ENCODE measurements around the gene SURF4.
"Not testable (repeated sequence)": the region's sequence is repeated elsewhere in the genome, so short reads cannot be mapped to it uniquely, and the experiment has no call there.

Gene SURF4

DNA sequence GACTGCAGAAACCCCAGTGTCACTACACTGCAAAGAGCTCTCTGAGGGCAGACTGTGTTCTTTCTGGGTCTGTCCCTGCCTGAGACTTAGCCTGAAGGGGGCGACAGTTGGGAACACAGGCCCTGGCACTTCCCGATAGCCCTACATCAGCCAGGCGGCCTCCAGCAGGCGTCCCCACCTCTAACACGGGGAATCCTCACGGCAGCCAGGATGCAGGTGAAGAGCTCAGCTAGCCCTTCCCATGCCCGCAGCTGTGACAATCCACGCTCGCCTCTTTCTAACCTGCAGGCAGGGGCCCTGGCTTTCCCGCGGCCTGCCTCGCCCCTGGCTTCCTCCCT is 33.8 kb downstream of the SURF4 start:
- no peak overlapping the region for H3K4me3 ChIP-seq (ENCODE audit: low read depth, low read length)
- no peaks in the 10 kb centered on the region for H3K9me3 ChIP-seq (ENCODE audit: control insufficient read depth, insufficient read depth, low read depth, low read length)
- H3K36me3 ChIP-seq (ENCODE audit: control insufficient read depth, insufficient read depth, low read length) = peaks cover 78% of the 10 kb centered on the region
- no peak overlapping the region for H3K9ac ChIP-seq (ENCODE audit: low read length)
- no peaks in the 10 kb centered on the region for H3K27me3 ChIP-seq (ENCODE audit: control insufficient read depth, insufficient read depth, low read length)
- H3K4me1 ChIP-seq (ENCODE audit: control insufficient read depth, insufficient read depth, low read length) = peaks cover 10% of the 10 kb centered on the region; the same call in 1 of the 2 replicates
- no peak overlapping the region for H3K27ac ChIP-seq (ENCODE audit: low read depth, low read length)

DNA sequence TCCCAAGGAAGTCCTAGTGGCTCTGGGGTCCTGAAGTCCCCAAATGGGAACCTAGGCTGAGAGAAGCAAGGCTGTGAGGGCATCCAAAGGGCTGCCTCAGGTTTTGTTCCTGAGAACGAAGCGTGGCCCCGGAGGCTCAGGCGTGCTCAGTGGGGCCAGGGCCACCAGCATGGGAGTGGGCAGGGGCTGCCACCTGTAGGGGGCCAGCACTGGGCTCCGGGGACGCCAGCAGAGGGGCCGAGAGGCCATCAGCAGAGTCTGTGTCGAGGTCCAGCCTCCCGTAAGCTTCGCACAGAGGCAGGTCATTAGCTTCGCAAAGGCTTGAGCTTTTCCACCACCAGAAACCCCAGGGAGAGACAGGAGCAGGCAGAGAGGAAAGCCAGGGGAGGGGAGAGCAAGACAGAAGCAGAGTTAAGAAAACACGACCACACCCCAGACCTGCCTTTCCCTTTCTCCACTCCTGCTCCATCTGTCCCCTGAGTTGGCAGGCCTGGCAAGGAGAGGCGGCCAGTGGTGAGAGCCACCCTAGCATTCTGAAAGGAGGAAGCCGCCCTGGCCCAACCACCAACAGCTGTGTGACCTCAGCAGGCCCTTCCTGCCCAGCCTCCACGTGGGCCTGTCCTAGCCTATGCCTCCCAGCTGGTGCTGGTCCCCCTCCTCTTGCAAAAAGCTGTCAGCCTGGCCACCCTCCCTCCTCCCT is 34.3 kb downstream of the SURF4 start:
- no peaks in the 10 kb centered on the region for H3K27me3 ChIP-seq (ENCODE audit: control insufficient read depth, insufficient read depth, low read length)
- no peak overlapping the region for H3K9ac ChIP-seq (ENCODE audit: low read length)
- H3K27ac ChIP-seq (ENCODE audit: low read depth, low read length) = no peak overlapping the region
- H3K4me1 ChIP-seq (ENCODE audit: control insufficient read depth, insufficient read depth, low read length) = peaks cover 8% of the 10 kb centered on the region
- no peaks in the 10 kb centered on the region for H3K9me3 ChIP-seq (ENCODE audit: control insufficient read depth, insufficient read depth, low read depth, low read length)
- no peak overlapping the region for H3K4me3 ChIP-seq (ENCODE audit: low read depth, low read length)
- H3K36me3 ChIP-seq (ENCODE audit: control insufficient read depth, insufficient read depth, low read length) = peaks cover 78% of the 10 kb centered on the region

DNA sequence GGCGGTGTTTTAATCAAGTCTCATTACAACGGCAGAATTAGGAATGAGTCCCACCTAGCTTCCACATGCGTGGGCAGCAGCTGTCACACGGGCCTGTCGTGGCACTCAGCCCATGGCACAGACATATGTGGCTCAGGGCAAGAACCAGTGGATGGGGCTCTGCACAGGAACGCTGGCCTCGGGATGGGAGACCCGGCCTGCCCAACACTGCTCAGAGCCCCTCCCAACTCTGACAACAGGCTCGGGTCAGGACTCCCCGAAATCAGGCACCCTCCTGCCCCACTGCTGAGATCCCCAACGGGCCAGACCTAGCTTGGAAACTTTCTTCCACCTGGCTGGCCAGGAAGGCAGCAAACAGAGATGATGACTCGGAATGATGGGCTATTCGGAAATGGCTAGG is 34.9 kb downstream of the SURF4 start:
- Histone ChIP-seq H3K27me3 (ENCODE audit: control insufficient read depth, insufficient read depth, low read length) (no peaks in the 10 kb centered on the region), H3K27ac (ENCODE audit: low read depth, low read length) (no peak overlapping the region), H3K36me3 (ENCODE audit: control insufficient read depth, insufficient read depth, low read length) (peaks cover 74% of the 10 kb centered on the region), H3K4me1 (ENCODE audit: control insufficient read depth, insufficient read depth, low read length) (peaks cover 6% of the 10 kb centered on the region; the same call in 1 of the 2 replicates), H3K9me3 (ENCODE audit: control insufficient read depth, insufficient read depth, low read depth, low read length) (no peaks in the 10 kb centered on the region), H3K4me3 (ENCODE audit: low read depth, low read length) (no peak overlapping the region), H3K9ac (ENCODE audit: low read length) (no peak overlapping the region)

DNA sequence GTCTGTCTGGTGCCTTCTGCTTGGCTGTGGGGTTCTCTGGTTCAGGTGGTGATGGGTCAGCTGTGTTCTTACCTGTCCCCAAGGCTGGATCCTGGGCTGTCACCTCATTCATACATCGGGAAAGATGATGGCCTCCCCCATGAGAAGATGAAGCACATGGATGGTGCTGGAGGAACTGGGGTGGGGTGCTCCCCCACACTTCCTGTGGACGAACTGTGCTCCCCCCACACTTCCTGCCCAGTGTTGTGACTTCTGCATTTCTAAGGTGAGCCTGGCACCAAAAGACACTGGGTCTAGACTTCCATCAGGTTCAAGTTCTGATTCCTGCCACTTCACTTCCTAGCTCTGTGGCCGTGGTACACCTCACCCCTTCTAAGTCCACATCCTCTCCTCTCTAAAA is 35.6 kb downstream of the SURF4 start:
- no peak overlapping the region for H3K4me3 ChIP-seq (ENCODE audit: low read depth, low read length)
- no peaks in the 10 kb centered on the region for H3K9me3 ChIP-seq (ENCODE audit: control insufficient read depth, insufficient read depth, low read depth, low read length)
- no peak overlapping the region for H3K9ac ChIP-seq (ENCODE audit: low read length)
- no peak overlapping the region for H3K27ac ChIP-seq (ENCODE audit: low read depth, low read length)
- peaks cover 6% of the 10 kb centered on the region; the same call in 1 of the 2 replicates for H3K4me1 ChIP-seq (ENCODE audit: control insufficient read depth, insufficient read depth, low read length)
- H3K36me3 ChIP-seq (ENCODE audit: control insufficient read depth, insufficient read depth, low read length) = peaks cover 67% of the 10 kb centered on the region
- H3K27me3 ChIP-seq (ENCODE audit: control insufficient read depth, insufficient read depth, low read length) = no peaks in the 10 kb centered on the region

DNA sequence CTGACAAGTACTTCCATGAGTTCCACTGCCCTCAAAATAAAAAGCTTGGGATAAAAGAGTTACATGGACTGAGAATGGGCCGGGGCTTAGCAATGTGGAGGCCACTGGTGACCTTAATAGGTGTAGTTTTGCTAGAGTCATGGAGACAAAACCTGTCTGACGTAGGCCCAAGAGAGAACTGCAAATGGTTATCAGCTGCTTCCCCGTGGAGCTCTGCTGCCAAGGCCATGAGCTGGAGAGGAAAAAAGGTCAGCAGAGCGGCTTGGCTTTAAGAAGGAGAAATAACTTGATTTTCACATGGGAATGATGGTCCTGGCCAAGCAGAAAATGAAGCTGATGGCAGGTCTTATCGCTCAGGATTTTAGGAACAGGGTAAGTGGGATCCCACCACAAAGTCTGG is 36.2 kb downstream of the SURF4 start:
- Histone ChIP-seq H3K27ac (ENCODE audit: low read depth, low read length) (no peak overlapping the region), H3K4me1 (ENCODE audit: control insufficient read depth, insufficient read depth, low read length) (peaks cover 8% of the 10 kb centered on the region)

DNA sequence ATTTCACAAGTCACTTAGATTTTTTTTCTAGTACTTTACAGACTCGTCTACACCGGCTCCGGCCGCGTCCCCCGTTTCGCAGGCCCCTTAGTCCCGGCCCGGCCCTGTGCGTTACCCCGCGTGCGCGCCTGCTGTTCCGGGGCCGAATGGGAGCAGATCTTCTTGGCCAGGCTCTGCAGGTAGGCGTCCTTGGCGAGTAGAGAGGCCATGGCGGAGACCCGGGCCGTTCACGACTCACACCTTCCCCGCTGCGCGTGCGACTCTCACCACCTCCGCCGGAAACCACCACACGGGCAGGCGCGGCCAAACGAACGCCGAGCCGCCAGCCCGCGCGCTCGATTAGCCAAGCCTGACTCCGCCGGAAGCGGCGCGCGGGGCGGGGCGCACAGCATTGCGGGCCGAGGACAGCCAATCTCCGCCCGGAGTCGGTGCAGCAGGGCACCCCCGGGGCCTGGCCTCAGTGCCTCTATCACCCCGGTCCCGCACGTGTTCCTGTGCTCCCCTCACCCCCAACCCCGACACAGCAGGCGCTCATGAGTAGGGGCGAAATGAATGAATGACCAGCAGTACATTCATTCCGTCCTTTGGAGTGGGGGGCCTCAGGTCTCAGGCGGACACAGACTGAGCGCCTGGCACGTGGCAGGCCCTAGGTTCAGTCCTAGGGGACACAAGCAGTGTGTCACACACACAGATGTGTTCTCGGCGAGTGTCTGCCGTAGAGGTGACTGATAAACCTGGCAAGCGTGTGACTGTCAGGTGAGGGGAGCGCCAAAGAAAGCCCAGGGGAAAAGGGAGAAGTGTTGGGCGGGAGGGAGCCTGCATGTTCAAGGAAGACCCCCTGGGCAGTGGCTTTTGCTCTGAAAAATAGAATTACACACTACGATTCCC is 39.7 kb downstream of the SURF4 start, which contains the start of gene SURF6:
Gene SURF6 (minus strand): TSS at position 265 of the 888 bp plus-strand sequence. CDS start 56 bp downstream, at position 209.
- Histone ChIP-seq H3K36me3 (ENCODE audit: control insufficient read depth, insufficient read depth, low read length) (peaks cover 63% of the 10 kb centered on the region), H3K4me1 (ENCODE audit: control insufficient read depth, insufficient read depth, low read length) (peaks cover 17% of the 10 kb centered on the region), H3K4me3 (ENCODE audit: low read depth, low read length) (peak within 1 kb of the TSS; percentile 79), H3K27me3 (ENCODE audit: control insufficient read depth, insufficient read depth, low read length) (no peaks in the 10 kb centered on the region), H3K9ac (ENCODE audit: low read length) (peak within 1 kb of the TSS; percentile 94), H3K27ac (ENCODE audit: low read depth, low read length) (peak within 1 kb of the TSS; percentile 89), H3K9me3 (ENCODE audit: control insufficient read depth, insufficient read depth, low read depth, low read length) (no peaks in the 10 kb centered on the region)

More for the DNA sequence above, 36.2 kb downstream of the SURF4 start:
- H3K9ac ChIP-seq (ENCODE audit: low read length) = no peak overlapping the region
- H3K4me3 ChIP-seq (ENCODE audit: low read depth, low read length) = no peak overlapping the region
- H3K27me3 ChIP-seq (ENCODE audit: control insufficient read depth, insufficient read depth, low read length) = no peaks in the 10 kb centered on the region
- peaks cover 63% of the 10 kb centered on the region for H3K36me3 ChIP-seq (ENCODE audit: control insufficient read depth, insufficient read depth, low read length)
- no peaks in the 10 kb centered on the region for H3K9me3 ChIP-seq (ENCODE audit: control insufficient read depth, insufficient read depth, low read depth, low read length)

DNA sequence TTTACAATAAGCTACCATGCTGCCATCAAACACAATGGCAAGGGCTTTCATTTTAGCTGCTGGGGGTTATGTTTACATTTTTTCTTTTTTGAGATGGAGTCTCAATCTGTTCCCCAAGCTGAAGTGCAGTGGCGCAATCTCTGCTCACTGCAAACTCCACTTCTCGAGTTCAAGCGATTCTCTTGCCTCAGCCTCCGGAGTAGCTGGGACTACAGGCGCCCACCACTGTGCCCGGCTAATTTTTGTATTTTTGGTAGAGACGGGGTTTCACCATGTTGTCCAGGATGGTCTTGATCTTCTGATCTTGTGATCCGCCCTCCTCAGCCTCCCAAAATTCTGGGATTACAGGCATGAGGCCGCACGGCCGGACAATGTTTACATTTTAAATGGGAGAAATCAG is 41.0 kb downstream of the SURF4 start:
- Histone ChIP-seq H3K9ac (ENCODE audit: low read length) (peak overlapping the region; percentile 94), H3K4me3 (ENCODE audit: low read depth, low read length) (peak overlapping the region; percentile 79)

DNA sequence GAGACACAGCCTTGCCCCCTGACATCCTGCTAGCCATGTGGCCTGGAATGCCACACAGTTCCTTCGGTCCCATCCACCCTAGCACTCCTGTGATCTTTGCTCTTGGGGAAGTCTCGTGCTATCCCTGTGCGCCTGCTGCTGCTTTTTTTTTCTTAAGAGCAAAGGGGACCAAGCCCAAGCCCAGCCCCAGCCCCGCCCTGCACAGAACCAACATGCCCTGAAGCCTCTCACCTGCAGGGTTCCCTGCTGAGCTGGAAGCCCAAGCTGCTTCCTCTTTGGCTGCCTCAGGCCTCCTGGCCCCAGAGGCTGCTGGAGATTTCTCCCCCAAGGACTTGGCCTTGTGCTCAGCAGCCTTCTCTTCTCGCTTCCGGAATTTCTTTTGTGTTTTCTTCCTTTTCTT is 41.7 kb downstream of the SURF4 start:
- peaks cover 17% of the 10 kb centered on the region for H3K4me1 ChIP-seq (ENCODE audit: control insufficient read depth, insufficient read depth, low read length)
- no peaks in the 10 kb centered on the region for H3K9me3 ChIP-seq (ENCODE audit: control insufficient read depth, insufficient read depth, low read depth, low read length)
- H3K4me3 ChIP-seq (ENCODE audit: low read depth, low read length) = peak overlapping the region; percentile 79
- H3K9ac ChIP-seq (ENCODE audit: low read length) = peak overlapping the region; percentile 94
- H3K27ac ChIP-seq (ENCODE audit: low read depth, low read length) = peak overlapping the region; percentile 89
- no peaks in the 10 kb centered on the region for H3K27me3 ChIP-seq (ENCODE audit: control insufficient read depth, insufficient read depth, low read length)
- H3K36me3 ChIP-seq (ENCODE audit: control insufficient read depth, insufficient read depth, low read length) = peaks cover 58% of the 10 kb centered on the region

More for the DNA sequence above, 41.0 kb downstream of the SURF4 start:
- not testable (repeated sequence) for H3K27me3 ChIP-seq (ENCODE audit: control insufficient read depth, insufficient read depth, low read length); H3K9me3 ChIP-seq (ENCODE audit: control insufficient read depth, insufficient read depth, low read depth, low read length)
- H3K27ac ChIP-seq (ENCODE audit: low read depth, low read length) = peak overlapping the region; percentile 89; the same call in 1 of the 2 replicates
- H3K36me3 ChIP-seq (ENCODE audit: control insufficient read depth, insufficient read depth, low read length) = peaks cover 63% of the 10 kb centered on the region
- peaks cover 17% of the 10 kb centered on the region for H3K4me1 ChIP-seq (ENCODE audit: control insufficient read depth, insufficient read depth, low read length)

DNA sequence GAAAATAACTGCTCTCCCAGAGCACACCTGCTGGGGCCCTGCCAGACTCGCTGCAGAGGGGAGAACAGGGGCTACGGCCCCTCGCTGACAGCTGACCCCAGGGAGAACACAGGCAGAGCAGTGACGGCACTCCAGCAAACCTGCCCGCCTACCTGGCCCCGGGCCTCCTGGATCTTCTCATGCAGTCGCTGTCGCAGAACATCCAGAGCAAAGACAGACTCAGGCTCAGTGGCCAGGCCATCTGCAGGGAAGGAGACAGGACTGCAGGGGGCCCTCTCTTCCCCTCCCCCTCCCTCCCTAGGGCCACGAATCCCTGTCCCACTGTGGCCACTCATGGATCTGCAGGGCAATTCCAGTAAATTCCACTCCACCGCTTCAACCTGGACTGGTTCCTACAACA is 42.3 kb downstream of the SURF4 start:
- H3K27me3 ChIP-seq (ENCODE audit: control insufficient read depth, insufficient read depth, low read length) = no peaks in the 10 kb centered on the region
- peak overlapping the region; percentile 79 for H3K4me3 ChIP-seq (ENCODE audit: low read depth, low read length)
- H3K9ac ChIP-seq (ENCODE audit: low read length) = peak overlapping the region; percentile 65
- H3K36me3 ChIP-seq (ENCODE audit: control insufficient read depth, insufficient read depth, low read length) = peaks cover 52% of the 10 kb centered on the region
- peaks cover 17% of the 10 kb centered on the region for H3K4me1 ChIP-seq (ENCODE audit: control insufficient read depth, insufficient read depth, low read length)
- H3K9me3 ChIP-seq (ENCODE audit: control insufficient read depth, insufficient read depth, low read depth, low read length) = no peaks in the 10 kb centered on the region
- peak overlapping the region; percentile 89 for H3K27ac ChIP-seq (ENCODE audit: low read depth, low read length)

DNA sequence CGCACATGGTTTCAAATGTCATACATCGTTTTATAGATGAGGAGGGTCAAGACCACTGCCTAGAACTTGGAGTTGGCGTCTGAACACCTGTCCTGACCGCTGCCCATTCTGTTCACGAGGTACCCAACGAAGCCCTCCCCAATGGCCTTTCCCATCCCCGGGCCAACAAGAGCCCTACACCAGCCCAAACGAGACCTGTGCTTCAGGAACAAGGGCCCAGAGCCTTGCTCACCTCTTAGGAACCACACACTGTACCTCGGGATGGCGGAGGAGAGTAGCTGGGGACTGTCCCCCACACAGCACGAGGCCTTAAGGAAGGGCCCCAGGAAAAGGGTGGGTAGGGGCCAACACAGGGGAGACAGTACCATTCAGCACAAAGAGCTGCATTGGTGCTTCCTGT is 42.8 kb downstream of the SURF4 start:
- no peaks in the 10 kb centered on the region for H3K9me3 ChIP-seq (ENCODE audit: control insufficient read depth, insufficient read depth, low read depth, low read length)
- no peaks in the 10 kb centered on the region for H3K27me3 ChIP-seq (ENCODE audit: control insufficient read depth, insufficient read depth, low read length)
- no peak overlapping the region for H3K27ac ChIP-seq (ENCODE audit: low read depth, low read length)
- peaks cover 17% of the 10 kb centered on the region for H3K4me1 ChIP-seq (ENCODE audit: control insufficient read depth, insufficient read depth, low read length)
- no peak overlapping the region for H3K9ac ChIP-seq (ENCODE audit: low read length)
- H3K4me3 ChIP-seq (ENCODE audit: low read depth, low read length) = no peak overlapping the region
- H3K36me3 ChIP-seq (ENCODE audit: control insufficient read depth, insufficient read depth, low read length) = peaks cover 52% of the 10 kb centered on the region

DNA sequence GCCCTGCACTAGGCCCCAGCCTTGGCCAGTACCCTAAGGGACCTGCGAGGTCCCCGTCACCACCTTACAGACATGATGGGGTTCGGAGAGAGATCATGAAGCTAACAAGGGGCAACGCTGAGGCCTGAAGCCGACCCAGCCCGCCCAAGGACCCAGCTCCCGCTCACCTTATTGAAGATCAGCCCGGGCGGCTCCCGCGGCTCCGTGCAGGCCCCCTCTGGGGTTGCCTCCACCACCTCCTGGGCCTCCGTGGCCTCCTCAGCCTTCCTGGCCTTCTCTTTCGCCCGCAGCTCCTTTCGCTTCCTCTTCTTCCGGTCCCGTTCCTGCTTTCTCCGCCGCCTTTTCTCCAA is 43.5 kb downstream of the SURF4 start:
- Histone ChIP-seq H3K27me3 (ENCODE audit: control insufficient read depth, insufficient read depth, low read length) (no peaks in the 10 kb centered on the region), H3K27ac (ENCODE audit: low read depth, low read length) (no peak overlapping the region), H3K9me3 (ENCODE audit: control insufficient read depth, insufficient read depth, low read depth, low read length) (no peaks in the 10 kb centered on the region), H3K4me3 (ENCODE audit: low read depth, low read length) (no peak overlapping the region), H3K4me1 (ENCODE audit: control insufficient read depth, insufficient read depth, low read length) (peaks cover 17% of the 10 kb centered on the region), H3K9ac (ENCODE audit: low read length) (no peak overlapping the region), H3K36me3 (ENCODE audit: control insufficient read depth, insufficient read depth, low read length) (peaks cover 52% of the 10 kb centered on the region)

Measured in HUES6 (cell line).